ENCODE data around the gene NMNAT2.

DNA sequence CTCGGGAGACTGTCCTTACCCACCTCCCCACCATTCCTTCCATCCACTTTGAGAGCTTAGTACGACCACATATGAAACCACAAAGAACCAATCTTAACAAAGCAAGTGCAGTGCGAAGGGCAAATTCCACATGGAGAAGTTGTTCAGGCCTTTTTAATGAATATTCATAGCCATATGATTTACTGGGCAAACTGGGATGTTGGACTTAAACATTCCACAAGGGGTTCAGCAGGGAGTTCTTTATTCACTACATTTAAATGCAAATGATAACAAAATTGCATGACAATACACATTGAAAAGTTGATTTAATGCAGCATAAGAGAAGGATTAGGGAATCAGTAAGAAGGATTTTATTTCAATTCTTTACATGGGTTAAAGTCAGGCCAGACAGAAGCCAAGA is 14.7 kb downstream of the NMNAT2 start:
- TF ChIP-seq ISL1 (CRISPR knock-in tag; IDR thresholded peaks at IDR 0.05) (no peak), ZC3H10 (CRISPR knock-in tag; IDR thresholded peaks at IDR 0.05) (no peak)

Data from SK-N-SH treated with all-trans-retinoic acid at 6 μM for 48 hours (cell line).